ENCODE results near the gene TMEFF2.

DNA sequence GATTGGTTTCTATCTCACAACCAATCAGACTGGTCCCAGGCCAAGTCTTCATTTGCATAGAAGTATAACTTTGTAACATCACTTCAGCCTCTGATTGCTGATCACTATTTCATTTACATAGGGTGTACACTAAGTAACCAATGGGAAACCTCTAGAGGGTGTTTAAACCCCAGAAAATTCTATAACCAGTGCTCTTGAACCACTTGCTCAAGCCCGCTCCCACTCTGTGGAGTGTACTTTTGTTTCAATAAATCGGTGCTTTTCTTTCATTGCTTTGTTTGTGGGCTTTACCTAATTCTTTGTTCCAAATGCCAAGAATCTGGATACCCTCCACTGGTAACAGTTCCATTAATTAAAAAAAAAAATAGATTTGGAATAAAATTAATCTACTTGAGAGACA, 77.0 kb downstream of the TMEFF2 start:
- TF ChIP-seq GATA3 (IDR thresholded peaks at IDR 0.05; ENCODE audit: low read depth, low read length) (no peak), GATA2 (IDR thresholded peaks at IDR 0.05; ENCODE audit: low read depth, low read length) (no peak)

All from SH-SY5Y (cell line).